IMR-90 (cell line): ENCODE results near the gene PYGB. TPM values are rescaled to one million over a fixed set of nuclear protein-coding genes. Genes with fewer than 3 reads are reported as not detected.

Experiments
- ATAC-seq: fragments of 200-7000 bp; cut with Tn5 transposase; 2 replicates; pipeline ENCODE4 v1.9.1; 2020; ENCODE audit warnings: low read depth, mild to moderate bottlenecking, moderate library complexity
- BruUV-seq: library from RNA; stranded (reverse); fragments of 400-500 nt; replicated peaks from 2 replicates; lab custom pipeline; 2021; lab: Mats Ljungman, UMichigan
- CTCF ChIA-PET: fragments of 300-600 bp; formaldehyde crosslinking; extraction: SDS; loops from one replicate; lab custom pipeline; 2021; ENCODE audit warnings: antibody characterized with exemption; lab: Yijun Ruan, JAX
- POLR2A ChIA-PET: fragments of 300-600 bp; sonication (Branson Sonifier 250); formaldehyde crosslinking; loops from one replicate; lab custom pipeline; 2022; ENCODE audit warnings: antibody characterized with exemption; ENCODE audit not compliant: unreplicated experiment; lab: Charles Lee
- DNase-seq: peaks from one replicate; pipeline ENCODE4 v3.0.0; 2013
- H2AFZ ChIP-seq: replicated peaks from 2 replicates; pipeline ENCODE3; 2013; ENCODE audit warnings: low read length, mild to moderate bottlenecking; ENCODE audit not compliant: poor library complexity
- H2AK5ac ChIP-seq: 2 replicates; pipeline ENCODE4 v1.6.1; 2013; ENCODE audit warnings: low read depth, low read length, inconsistent platforms
- H2AK9ac ChIP-seq: replicated peaks from 2 replicates; pipeline ENCODE3; 2013; ENCODE audit warnings: mild to moderate bottlenecking, low read depth, low read length, moderate library complexity; ENCODE audit not compliant: poor library complexity
- H2BK120ac ChIP-seq: 2 replicates; pipeline ENCODE4 v1.6.1; 2013; ENCODE audit warnings: low read depth, low read length, inconsistent platforms
- H2BK15ac ChIP-seq: 3 replicates; pipeline ENCODE4 v1.6.1; 2013; ENCODE audit warnings: low read depth, low read length, inconsistent platforms
- H2BK20ac ChIP-seq: 2 replicates; pipeline ENCODE4 v1.6.1; 2013; ENCODE audit warnings: low read depth, mild to moderate bottlenecking, inconsistent platforms, low read length, moderate library complexity
- H2BK5ac ChIP-seq: 2 replicates; pipeline ENCODE4 v1.6.1; 2013; ENCODE audit warnings: mild to moderate bottlenecking, low read depth, low read length, inconsistent platforms; ENCODE audit not compliant: poor library complexity, severe bottlenecking
- H3K14ac ChIP-seq: replicated peaks from 2 replicates; pipeline ENCODE4 v1.6.1; 2013; ENCODE audit warnings: low read depth, low read length, inconsistent platforms
- H3K18ac ChIP-seq: 2 replicates; pipeline ENCODE4 v1.6.1; 2013; ENCODE audit warnings: low read depth, low read length, control low read depth
- H3K23ac ChIP-seq: 2 replicates; pipeline ENCODE4 v1.6.1; 2013; ENCODE audit warnings: low read depth, low read length, inconsistent platforms
- H3K27ac ChIP-seq: 2 replicates; pipeline ENCODE4 v1.5.1; 2013; ENCODE audit warnings: mild to moderate bottlenecking, control low read depth, low read length; ENCODE audit not compliant: insufficient read depth
- H3K27me3 ChIP-seq: 2 replicates; pipeline ENCODE4 v1.6.1; 2013; ENCODE audit warnings: low read length; ENCODE audit not compliant: control insufficient read depth, insufficient read depth
- H3K36me3 ChIP-seq: 2 replicates; pipeline ENCODE4 v1.6.1; 2013; ENCODE audit warnings: low read length, mixed read lengths; ENCODE audit not compliant: control insufficient read depth, insufficient read depth
- H3K4ac ChIP-seq: 2 replicates; pipeline ENCODE4 v1.6.1; 2013; ENCODE audit warnings: low read depth, low read length, inconsistent platforms
- H3K4me1 ChIP-seq: 2 replicates; pipeline ENCODE4 v1.6.1; 2013; ENCODE audit warnings: low read length, mixed read lengths; ENCODE audit not compliant: control insufficient read depth, insufficient read depth
- H3K4me2 ChIP-seq: 2 replicates; pipeline ENCODE4 v1.6.1; 2013; ENCODE audit warnings: low read depth, mild to moderate bottlenecking, control low read depth, low read length, moderate library complexity
- H3K4me3 ChIP-seq: 2 replicates; pipeline ENCODE4 v1.5.1; 2013; ENCODE audit warnings: low read depth, mild to moderate bottlenecking, control low read depth, low read length, moderate library complexity; ENCODE audit not compliant: insufficient read depth
- H3K56ac ChIP-seq: 2 replicates; pipeline ENCODE4 v1.6.1; 2013; ENCODE audit warnings: low read length, inconsistent platforms; ENCODE audit not compliant: insufficient read depth; ENCODE audit errors: extremely low read depth
- H3K79me1 ChIP-seq, 2 experiments: 2 replicates each; pipeline ENCODE4 v1.6.1; 2013; ENCODE audit warnings: low read length in 2 of 2, inconsistent platforms in 1 of 2, low read depth in 1 of 2
- H3K9ac ChIP-seq: 2 replicates; pipeline ENCODE4 v1.6.1; 2013; ENCODE audit warnings: low read depth, low read length, control low read depth
- H3K9me1 ChIP-seq: 2 replicates; pipeline ENCODE4 v1.6.1; 2013; ENCODE audit warnings: low read length, inconsistent platforms; ENCODE audit not compliant: insufficient read depth
- H3K9me3 ChIP-seq: 2 replicates; pipeline ENCODE4 v1.6.1; 2013; ENCODE audit warnings: low read length; ENCODE audit not compliant: control insufficient read depth, insufficient read depth
- H4K20me1 ChIP-seq: 2 replicates; pipeline ENCODE4 v1.6.1; 2013; ENCODE audit warnings: low read length, inconsistent platforms; ENCODE audit not compliant: insufficient read depth
- H4K5ac ChIP-seq: 2 replicates; pipeline ENCODE4 v1.6.1; 2013; ENCODE audit warnings: mild to moderate bottlenecking, low read depth, low read length, control low read depth
- H4K8ac ChIP-seq, 2 experiments: 2 replicates each; pipeline ENCODE4 v1.6.1; 2013; ENCODE audit warnings: low read depth in 2 of 2, low read length in 2 of 2, control low read depth in 1 of 2, inconsistent platforms in 1 of 2
- H4K91ac ChIP-seq: 2 replicates; pipeline ENCODE4 v1.6.1; 2013; ENCODE audit warnings: low read depth, low read length, inconsistent platforms; ENCODE audit not compliant: insufficient read depth
- CTCF ChIP-seq: conservative IDR thresholded peaks from 2 replicates; pipeline ENCODE4 v1.5.1; 2012; ENCODE audit warnings: mild to moderate bottlenecking, low read depth, low read length, improper control_type of control experiment
- MAZ ChIP-seq: IDR thresholded peaks from 2 replicates; pipeline ENCODE4 v1.6.1; 2012; ENCODE audit warnings: low read depth, mild to moderate bottlenecking, low read length, improper control_type of control experiment, moderate library complexity, borderline replicate concordance
- RFX5 ChIP-seq: IDR thresholded peaks from 2 replicates; pipeline ENCODE4 v1.8.0; 2012; ENCODE audit warnings: low read depth, mild to moderate bottlenecking, low read length, moderate library complexity
- USF2 ChIP-seq: fragments of 150-350 bp; IDR thresholded peaks from 2 replicates; pipeline ENCODE4 v1.6.1; 2017; ENCODE audit warnings: mild to moderate bottlenecking, antibody characterized with exemption, low read length, low read depth
- WGBS, 2 experiments: methylation state at CpG; one replicate each; pipeline versions ENCODE4 v1.1.5 to v1.1.7; 2013; ENCODE audit warnings: missing lambda C conversion rate in 2 of 2; ENCODE audit not compliant: insufficient read length in 1 of 2; ENCODE audit errors: extremely low coverage in 2 of 2; 5-methylcytosine and 5-hydroxymethylcytosine counted together
- dilution Hi-C: fragments of 300-500 bp; cut with HindIII; formaldehyde crosslinking; loops from one replicate; pipeline ENCODE4 v1.14.3; 2018; ENCODE audit warnings: low sequenced_read_pairs; ENCODE audit not compliant: unreplicated experiment
- in situ Hi-C: fragments of 300-500 bp; cut with MboI; formaldehyde crosslinking; loops from 3 replicates; pipeline ENCODE4 v1.14.3; 2019; ENCODE audit warnings: low sequenced_read_pairs, inconsistent platforms, mixed read lengths
- intact Hi-C: fragments of 100-400 bp; cut with micrococcal nuclease; formaldehyde crosslinking; loops from 2 replicates; pipeline ENCODE4 v1.10.0; 2022
- polyA plus RNA-seq, 3 experiments: library from polyadenylated mRNA; depleted of rRNA; stranded (reverse); fragments of >200 nt; gene quantifications; 2 replicates each; pipeline ENCODE4 v1.2.3, GENCODE V29; 2012; ENCODE audit warnings: low replicate concordance in 1 of 3
- total RNA-seq: library from RNA; depleted of rRNA; stranded (reverse); fragments of >200 nt; gene quantifications from 2 replicates; pipeline ENCODE4 v1.2.3, GENCODE V29; 2012
- TF ChIP-seq, protein P1 (sequence below): fragments of 150-350 bp; IDR thresholded peaks from 2 replicates; pipeline ENCODE4 v1.6.1; 2016; ENCODE audit warnings: low read depth, mild to moderate bottlenecking, low read length, moderate library complexity, borderline replicate concordance

PYGB gene
- total and polyA plus RNA-seq, 2 of the 4 experiments (the other 2 are of a cell fraction), result 72.4 to 83.1 TPM

GRCh38 chr20:25323496-25324246, 75.8 kb downstream of the PYGB start:
- ChIA-PET POLR2A (no interaction called here), CTCF (no interaction called here)
- ATAC-seq, result no peak
- in situ Hi-C loops, result loop anchor here (25.0 kb wide), 2 partner anchors 214 to 364 kb away; partner anchors contain the start of gene ZNF337
- TF ChIP-seq MAZ, result no peak
- no peak for TF ChIP-seq USF2
- no peak for TF ChIP-seq CTCF
- no peak for TF ChIP-seq RFX5
- TF ChIP-seq, protein P1, sequence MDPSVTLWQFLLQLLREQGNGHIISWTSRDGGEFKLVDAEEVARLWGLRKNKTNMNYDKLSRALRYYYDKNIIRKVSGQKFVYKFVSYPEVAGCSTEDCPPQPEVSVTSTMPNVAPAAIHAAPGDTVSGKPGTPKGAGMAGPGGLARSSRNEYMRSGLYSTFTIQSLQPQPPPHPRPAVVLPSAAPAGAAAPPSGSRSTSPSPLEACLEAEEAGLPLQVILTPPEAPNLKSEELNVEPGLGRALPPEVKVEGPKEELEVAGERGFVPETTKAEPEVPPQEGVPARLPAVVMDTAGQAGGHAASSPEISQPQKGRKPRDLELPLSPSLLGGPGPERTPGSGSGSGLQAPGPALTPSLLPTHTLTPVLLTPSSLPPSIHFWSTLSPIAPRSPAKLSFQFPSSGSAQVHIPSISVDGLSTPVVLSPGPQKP, result no peak
- WGBS, 2 experiments, result no CpG with 5 or more reads among the region's 12 CpGs
- no peak overlapping the region for H3K18ac ChIP-seq
- no TSS peak for BruUV-seq
- no peak overlapping the region for H2BK20ac ChIP-seq
- H3K4me2 ChIP-seq, result no peak overlapping the region
- H2BK15ac ChIP-seq, result no peak overlapping the region
- no peak overlapping the region for H4K8ac ChIP-seq
- H3K14ac ChIP-seq, result no peak overlapping the region
- H3K36me3 ChIP-seq, result peaks cover 9% of the 10 kb centered on the region
- no peak overlapping the region for H4K5ac ChIP-seq
- intact Hi-C loops, result no loop called here
- DNase-seq, result no peak
- no peak overlapping the region for H2AFZ ChIP-seq
- H3K4me1 ChIP-seq, result peaks cover 15% of the 10 kb centered on the region
- dilution Hi-C loops, result no loop called here
- no peak overlapping the region for H2AK9ac ChIP-seq
- H3K79me1 ChIP-seq, result peaks cover 44 to 80% of the 10 kb centered on the region in 2 experiments
- no peaks in the 10 kb centered on the region for H3K27me3 ChIP-seq
- no peak overlapping the region for H3K4ac ChIP-seq
- H4K20me1 ChIP-seq, result peaks cover 28% of the 10 kb centered on the region
- H3K27ac ChIP-seq, result no peak overlapping the region
- no peak overlapping the region for H3K56ac ChIP-seq
- no peak overlapping the region for H3K23ac ChIP-seq
- H3K4me3 ChIP-seq, result no peak overlapping the region
- H2BK120ac ChIP-seq, result no peak overlapping the region
- no peak overlapping the region for H2BK5ac ChIP-seq
- no peak overlapping the region for H4K91ac ChIP-seq
- no peak overlapping the region for H3K9ac ChIP-seq
- no peaks in the 10 kb centered on the region for H3K9me3 ChIP-seq
- peaks cover 36% of the 10 kb centered on the region for H3K9me1 ChIP-seq
- H2AK5ac ChIP-seq, result no peak overlapping the region
